ENCODE measurements around the gene CMSS1.
"Not testable (repeated sequence)": the region's sequence is repeated elsewhere in the genome, so short reads cannot be mapped to it uniquely, and the experiment has no call there.

GRCh38 chr3:100051513-100051912 is 233.9 kb downstream of the CMSS1 start:
- TF ChIP-seq CTCF (IDR thresholded peaks at IDR 0.05; ENCODE audit: low read depth, low read length, missing input control); MAX (IDR thresholded peaks at IDR 0.05); REST (IDR thresholded peaks at IDR 0.05); RAD21 (IDR thresholded peaks at IDR 0.05); JUND (IDR thresholded peaks at IDR 0.05); FOXA1 (IDR thresholded peaks at IDR 0.05); ATF3 (IDR thresholded peaks at IDR 0.05); TAF1 (conservative IDR thresholded peaks at IDR 0.05); RXRA (IDR thresholded peaks at IDR 0.05); YY1 (IDR thresholded peaks at IDR 0.05); EGR1 (IDR thresholded peaks at IDR 0.05; ENCODE audit: low read depth in 2 of 2); ZBTB33 (IDR thresholded peaks at IDR 0.05): not testable (repeated sequence)
